ENCODE measurements around the gene SNX5. TPM values are rescaled to one million over a fixed set of nuclear protein-coding genes. Genes with fewer than 3 reads are reported as not detected.
"Not testable (repeated sequence)": the region's sequence is repeated elsewhere in the genome, so short reads cannot be mapped to it uniquely, and the experiment has no call there.

Gene SNX5
- total RNA-seq, 1 donor from 2014 or later: 97.3 TPM

DNA sequence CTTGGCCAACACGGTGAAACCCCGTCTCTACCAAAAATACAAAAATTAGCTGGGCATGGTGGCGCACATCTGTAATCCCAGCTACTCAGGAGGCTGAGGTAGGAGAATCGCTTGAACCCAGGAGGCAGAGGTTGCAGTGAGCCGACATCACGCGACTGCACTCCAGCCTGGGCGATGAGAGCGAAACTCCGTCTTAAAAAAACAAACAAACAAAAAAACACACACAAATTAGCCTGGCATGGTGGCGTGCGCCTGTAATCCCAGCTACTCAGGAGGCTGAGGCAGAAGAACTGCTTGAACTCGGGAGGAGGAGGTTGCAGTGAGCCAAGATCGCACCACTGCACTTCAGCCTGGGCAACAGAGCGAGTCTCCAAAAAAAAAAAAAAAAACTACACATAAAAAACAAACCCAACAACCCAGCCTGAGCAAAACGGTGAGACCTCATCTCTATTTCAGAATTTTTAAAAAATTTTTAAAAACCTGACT, 8.2 kb downstream of the SNX5 start:
- DNase-seq: not testable (repeated sequence)

DNA sequence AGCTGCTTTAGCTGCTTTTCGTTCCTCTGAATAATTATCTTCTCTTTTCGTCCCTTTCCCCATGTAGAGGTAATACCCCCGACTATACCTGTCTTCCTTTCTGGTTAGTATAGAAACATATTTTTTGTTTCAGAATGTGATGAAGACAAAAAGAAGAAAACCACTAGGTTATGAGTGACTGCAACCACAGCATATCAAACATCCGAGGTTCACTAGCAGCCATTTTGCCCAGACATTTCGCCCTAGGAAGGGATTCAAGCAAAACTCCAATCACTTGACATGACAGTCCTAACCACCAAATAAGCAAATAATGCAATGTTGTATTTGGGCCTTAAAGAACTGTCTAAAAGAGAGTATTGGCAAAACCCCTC, 9.4 kb downstream of the SNX5 start:
- no peak for DNase-seq

DNA sequence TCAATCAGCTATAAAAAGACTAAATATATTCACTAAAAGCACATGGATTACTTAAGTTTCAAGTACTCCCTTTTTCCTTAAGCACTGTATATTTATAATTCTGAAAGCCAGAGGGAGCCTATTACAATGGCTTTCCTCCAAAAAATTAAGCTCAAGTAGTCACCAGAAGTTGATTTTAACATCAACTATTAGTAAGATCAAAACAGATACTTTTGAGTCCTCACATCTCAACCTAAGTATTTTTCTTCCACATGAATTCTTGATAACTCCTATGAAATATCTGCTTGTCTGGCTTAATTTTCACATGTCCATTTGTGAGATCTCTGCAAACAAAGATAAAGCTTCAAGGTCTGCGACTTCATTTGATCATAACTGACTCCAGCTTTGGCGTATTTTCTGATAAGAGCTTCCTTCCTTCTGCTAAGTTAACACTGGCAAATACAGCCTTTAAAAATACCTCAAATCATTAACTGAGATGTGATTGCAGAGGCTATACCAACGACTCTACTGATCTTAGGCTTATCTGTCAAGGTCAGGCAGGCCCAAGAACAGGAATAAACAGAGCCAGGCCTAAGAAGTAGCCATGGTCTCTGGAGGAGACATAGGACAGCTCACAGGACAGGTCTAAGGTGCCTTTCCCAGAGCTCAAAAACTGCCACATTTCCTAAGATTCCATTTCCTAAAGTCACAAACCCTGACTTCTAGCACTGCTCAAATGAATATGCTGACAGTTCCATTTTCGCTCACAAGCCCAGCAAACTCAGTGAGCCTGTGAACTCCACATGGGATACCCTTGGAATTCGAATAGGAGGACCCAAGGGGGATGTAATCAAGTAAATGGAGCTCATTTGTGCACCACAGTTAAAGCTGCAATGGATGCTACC, 10.0 kb downstream of the SNX5 start:
- no peak for DNase-seq

DNA sequence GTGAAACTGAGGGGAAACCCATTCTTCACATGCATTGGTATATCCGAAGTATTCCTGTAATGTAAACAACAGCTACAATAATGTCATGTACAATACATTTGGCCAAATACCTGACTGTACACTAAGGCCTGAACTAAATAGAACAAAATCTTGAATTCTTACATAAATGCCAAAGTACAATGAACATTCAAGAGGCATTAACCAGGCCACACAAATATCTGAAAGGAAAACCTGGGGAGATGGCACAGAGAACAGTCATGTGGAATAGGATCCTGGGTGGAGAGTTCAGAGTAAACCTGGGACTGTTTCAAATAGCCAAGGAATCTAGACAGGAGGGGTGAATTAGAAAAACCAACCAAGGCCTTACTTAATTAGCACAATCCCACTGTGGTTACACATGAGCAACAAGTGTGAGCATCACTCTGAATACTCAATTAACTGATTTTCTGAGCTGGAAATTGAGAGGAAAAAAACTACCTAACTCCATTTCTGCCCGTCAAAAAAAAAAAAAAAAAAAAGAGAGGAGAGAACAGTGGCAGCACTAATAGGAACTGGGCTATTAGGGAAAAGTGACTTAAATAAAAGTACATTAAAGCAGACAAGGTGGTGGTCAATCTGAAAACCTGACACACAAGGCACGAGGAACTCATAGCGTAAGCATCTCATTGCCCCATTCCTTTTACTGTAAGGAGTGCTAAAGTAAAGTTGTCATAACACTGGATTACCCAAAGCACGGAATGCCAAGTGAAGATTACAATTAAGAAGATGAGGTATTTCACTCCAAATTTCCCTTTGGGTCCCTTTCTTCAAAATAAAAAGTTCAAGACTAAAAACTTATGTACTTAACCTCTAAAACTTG, 10.9 kb downstream of the SNX5 start:
- DNase-seq: no peak

DNA sequence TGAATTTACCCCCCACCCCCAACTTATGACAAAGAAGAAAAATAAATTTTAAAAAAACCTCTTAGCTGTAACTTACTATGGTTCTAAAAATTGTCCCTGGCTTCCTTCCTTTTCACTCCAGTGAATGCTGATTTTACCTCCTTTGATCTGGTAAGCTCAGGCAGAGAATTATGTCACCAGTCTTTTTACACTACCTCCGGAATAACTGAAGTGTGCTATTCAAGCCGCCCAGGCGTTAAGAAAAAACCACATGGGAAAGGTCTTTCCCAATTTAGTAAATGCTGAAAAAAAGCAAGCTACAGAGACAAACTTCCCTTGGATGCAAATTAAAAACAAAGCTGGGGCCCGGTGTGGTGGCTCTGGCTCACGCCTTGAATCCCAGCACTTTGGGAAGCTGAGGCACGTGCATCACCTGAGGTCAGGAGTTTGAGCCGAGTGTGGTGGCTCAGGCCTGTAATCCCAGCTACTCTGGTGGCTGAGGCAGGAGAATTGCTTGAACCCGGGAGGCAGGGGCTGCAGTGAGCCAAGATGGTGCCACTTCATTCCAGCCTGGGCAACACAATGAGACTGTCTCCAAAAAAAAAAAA, 12.4 kb downstream of the SNX5 start:
- DNase-seq: no peak

DNA sequence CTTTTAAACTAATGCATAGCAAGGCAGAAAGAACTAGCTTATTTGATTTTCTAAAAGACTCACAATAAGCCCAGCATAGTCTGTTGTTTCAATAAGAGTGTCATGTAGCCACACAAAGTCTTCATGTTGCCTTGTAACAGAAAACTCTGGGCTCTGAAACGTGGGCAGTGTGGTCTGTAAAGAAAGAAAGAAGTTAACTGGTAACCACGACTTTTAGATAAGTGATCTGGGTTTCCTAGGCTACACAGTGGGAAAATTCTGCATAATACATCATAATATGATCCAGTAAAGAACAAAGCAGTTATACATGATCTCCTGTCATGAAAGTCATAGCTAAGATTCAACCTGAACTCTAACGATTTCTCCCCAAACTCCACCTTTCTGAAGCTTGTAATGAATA, 13.3 kb downstream of the SNX5 start:
- DNase-seq: no peak

DNA sequence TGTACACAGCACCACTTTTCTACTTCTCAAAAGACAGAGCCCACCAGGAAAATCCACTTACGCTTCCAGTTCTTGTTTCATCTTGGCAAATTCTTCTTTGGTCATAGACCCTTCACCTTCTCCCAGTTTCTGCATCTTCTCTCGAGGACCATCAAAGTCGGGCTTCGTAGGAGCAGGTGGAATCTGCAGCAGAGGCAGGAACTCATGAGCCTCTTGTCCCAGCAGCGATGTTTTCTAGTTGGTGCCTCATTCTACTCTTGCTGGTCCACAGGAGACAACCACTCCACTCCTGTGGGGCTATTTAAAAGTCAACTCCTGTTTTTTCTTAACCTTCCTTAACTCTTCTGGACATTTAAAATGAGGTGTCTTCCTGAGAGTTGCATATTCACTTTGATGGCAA, 14.7 kb downstream of the SNX5 start:
- no peak for DNase-seq

DNA sequence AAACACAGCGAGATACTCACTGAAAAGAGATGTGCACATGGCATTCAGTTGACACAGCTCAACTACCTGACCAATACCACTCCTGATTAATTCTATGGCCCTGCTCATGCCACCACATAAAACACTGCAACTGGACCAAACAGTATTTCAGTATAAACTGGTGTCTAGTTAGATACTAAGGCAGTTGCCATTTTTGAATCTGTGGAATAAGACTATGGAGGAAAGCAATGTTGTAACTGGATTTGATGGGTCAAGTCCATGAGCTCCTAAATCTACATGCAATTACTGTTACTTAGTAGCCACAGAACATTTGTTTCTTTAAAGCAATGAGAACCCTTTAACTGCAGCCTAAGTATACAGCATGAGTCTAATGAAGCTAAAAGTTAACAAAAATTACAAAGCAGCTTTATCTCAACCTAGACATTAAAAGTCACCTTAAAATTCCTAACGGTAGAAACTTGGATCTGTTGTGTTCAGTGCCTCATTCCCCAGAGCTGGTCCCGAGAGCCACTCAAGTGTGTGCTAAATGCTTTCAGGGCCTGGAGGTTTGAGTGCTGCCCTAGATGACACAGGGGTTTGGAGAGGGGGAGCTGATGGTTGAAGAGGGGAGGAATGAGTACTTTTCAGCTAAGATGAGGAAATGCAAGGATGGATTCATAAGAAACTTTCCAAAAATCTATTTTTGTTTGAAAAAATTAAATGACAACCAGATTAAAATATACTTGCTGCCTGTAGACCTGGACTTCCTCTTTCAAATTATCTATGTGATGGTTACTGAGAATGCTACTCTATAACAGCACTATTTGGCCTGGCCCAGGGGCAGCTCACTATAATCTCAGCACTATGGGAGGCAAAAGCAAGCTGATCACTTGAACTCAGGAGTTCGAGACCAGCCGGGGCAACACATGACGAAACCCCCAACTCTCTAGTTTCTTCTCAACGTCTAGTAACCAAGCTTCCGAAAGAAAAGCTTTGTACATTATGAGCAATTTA, 15.6 kb downstream of the SNX5 start:
- DNase-seq: no peak

DNA sequence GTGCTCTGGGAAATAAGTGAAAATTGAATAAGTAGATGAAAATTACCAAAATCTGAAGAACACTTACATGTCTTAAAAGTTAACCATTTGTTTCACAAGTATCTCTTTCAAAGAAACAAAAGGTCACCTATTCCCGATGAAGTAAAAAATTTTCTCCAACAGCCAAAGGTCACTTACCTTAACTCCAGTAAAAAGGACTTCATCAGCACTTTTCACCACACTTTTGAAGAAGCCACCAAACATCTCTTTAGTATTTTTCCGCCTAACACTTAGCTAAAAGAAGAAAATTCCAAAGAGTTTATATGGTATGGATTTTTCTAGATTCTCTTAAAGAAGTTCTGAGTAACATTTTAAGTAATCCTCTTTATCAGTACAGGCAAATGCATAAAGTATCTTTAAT, 17.3 kb downstream of the SNX5 start:
- no peak for DNase-seq

DNA sequence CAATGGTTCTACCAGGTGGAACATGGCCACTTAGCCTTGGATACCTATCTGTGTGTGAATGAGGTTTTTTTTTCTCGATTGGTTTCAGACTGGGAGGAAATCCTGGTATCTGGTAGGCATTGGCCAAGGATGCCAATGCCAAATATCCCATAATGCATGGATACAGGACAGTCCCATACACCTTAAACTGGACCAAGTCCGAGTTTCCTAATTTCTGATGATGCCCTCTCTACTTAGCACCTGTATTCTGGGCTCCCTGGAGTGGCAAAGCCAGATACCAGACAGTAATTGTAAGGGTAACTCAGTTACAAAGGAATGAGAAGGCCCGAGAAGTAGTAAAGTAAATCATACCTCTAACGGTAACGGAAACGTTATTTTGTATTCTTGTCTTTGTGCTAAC, 17.9 kb downstream of the SNX5 start:
- DNase-seq: no peak

DNA sequence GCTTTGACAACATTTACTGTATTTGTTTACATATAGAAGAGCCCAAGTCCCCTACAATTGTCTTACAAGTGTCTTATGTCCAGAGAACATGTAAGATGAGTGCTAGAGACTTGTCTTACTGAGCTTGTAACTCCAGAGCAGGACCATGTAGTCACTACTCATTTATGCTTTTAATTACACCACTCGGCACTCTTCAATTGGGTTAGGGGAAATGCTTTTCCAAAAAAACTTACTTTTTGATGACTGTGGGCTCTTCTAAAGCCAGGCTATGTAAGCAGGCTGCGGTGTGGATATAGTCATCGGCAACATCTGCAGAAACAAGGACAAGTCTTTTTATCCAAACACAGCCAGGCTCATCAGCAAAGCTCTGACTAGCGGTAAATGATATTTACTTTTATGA, 18.7 kb downstream of the SNX5 start:
- DNase-seq: no peak

DNA sequence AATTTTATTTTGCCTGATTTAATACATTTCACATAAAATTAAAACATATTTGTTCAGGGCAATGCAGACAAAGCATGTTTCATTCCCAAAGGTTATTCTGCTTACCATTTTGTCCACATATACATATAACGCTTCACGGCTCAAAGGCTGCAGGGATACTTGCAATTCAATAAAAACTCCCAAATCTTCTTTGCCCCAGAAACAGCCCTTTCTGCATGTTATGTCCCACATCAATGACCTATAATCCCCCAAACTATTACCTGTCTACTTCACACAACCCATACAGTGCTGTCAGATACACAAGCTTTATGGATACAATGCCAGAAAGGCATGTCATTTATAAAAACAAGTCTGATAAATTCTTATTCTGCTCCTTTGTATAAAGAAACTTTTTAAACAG, 20.2 kb downstream of the SNX5 start:
- no peak for DNase-seq

DNA sequence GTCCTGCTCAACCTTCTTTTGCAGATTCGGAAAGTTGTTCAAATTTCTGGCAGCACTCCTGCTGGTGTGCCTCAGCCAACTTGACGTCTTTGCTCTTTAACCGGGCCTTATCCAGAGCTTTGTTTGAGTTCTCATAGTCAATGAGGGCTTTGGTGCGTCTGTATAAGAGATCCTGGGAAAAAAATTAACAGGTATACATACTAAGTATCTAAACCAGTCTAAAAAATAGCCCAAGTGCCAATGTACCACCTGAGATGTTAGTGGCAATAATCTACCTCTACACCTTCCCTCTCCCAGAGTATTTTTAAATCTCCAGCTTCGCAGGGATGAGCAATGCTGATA, 21.1 kb downstream of the SNX5 start:
- DNase-seq: no peak

DNA sequence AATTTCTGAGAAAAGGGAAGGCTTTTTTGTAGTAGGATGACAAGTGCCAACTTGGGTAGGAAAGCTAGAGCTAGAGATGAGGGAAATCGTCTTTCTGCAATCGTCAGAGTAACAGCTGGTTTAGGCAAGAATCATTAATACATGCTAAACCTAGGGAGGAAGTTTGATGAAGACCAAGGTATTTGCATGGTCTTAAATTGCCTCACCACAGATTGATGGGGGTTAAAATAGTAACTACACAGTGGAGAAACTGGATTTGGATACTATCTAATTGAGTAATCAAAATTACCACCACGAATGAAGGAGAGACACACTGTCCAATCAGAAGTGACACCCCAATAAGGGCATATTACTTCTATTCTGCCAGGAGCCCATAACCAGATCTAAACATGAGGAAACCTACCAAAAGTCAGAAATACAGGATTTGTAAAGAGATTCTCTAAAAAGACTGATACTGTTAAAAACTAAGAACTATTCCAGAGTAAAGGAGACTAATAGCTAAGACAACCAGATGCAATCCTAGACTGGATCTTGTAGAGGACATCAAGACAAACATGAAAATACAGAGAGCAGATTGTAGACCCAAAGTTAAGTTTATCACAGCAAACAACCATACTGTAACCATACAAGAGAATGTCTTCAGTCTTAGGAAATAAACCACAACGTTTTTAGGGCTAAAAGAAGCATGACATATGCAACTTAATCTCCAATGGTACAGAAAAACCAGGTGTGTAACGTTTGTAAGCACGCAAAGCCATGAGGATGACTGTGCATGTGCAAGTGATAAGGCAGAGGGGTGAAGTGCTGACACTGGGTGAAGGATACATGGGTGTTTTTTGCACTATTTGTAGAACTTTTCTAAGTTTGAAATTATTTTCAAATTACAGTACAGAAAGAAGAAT, 21.8 kb downstream of the SNX5 start:
- no peak for DNase-seq

DNA sequence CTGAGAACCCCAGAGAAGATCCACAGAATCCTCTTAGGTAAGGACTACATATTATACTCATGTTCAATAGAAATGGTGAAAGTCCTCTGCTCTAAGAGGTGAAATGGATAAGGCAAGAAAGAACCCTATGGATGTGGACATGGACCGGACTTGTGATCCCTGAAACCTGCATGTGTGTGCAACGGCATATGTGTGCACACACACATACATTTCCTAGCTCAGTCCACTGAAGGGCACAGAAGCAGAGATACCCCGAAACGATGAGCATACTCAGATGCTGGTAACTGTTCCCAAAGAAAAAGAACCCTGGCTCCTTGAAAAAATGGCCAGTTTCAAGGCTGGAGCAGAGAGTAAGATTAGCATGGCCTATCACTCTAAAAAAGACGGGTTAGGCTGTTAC, 22.6 kb downstream of the SNX5 start:
- DNase-seq: no peak

DNA sequence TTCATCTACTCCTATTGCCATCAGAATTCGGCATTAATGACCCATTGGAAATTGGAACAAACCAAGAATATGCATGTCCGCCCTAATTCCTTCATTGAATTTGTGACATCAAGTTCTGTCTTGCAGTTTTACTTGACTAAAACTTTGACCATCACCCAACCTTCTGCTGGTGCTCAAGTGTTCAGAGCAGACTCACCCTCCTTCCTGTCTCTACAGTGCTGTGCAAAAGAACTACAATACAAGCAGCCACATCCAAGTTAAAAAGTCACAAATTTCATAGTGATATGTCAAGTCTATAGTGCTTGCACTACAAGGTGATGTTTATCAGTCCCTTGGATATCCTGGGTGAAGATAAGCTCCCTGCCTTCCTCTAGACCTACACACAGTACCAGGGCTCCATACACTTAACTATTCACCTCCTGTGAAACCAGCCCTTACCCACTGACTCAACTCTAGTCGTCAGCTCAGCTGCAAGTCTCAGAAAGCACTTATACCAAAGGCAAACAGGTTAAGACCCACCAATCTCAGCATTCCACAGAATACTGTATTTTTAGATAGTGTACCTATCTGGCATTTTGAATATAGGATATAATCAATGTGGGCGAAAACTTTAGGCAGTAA, 23.6 kb downstream of the SNX5 start:
- no peak for DNase-seq

DNA sequence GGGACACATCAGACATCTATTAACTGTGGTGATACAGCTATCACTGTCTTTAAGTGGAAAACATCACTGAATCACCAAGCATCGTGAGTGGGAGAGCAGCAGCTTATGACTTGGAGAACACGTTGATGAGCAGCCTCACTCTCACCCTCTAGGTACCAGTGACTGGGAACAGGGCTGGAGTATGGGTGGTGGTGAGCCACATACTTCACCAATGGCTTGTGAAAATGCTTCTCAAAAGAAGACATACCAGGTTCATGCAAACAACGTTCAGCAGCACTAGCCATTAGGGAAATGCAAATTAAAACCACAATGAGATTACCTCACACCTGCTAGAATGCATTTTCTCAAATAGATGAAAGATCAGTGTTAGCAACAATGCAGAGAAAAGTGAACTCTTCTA, 25.3 kb downstream of the SNX5 start:
- no peak for DNase-seq

DNA sequence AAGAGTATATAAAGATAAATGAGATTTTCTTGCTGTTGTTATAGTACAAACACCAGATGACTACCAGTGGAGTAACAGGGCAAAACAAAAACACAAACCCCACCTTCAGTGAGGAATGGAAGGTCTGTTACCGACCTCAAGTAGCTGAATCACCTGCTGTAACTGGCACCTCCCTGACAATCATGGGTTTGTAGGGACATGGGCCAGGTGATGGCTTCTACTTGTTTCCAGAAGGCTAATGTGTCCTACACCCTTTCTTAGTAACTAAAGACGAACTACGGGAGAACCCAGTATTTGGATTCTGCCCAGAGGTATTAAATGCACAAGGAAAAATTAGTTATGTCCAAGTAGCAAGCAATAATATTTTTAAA, 26.8 kb downstream of the SNX5 start:
- no peak for DNase-seq

DNA sequence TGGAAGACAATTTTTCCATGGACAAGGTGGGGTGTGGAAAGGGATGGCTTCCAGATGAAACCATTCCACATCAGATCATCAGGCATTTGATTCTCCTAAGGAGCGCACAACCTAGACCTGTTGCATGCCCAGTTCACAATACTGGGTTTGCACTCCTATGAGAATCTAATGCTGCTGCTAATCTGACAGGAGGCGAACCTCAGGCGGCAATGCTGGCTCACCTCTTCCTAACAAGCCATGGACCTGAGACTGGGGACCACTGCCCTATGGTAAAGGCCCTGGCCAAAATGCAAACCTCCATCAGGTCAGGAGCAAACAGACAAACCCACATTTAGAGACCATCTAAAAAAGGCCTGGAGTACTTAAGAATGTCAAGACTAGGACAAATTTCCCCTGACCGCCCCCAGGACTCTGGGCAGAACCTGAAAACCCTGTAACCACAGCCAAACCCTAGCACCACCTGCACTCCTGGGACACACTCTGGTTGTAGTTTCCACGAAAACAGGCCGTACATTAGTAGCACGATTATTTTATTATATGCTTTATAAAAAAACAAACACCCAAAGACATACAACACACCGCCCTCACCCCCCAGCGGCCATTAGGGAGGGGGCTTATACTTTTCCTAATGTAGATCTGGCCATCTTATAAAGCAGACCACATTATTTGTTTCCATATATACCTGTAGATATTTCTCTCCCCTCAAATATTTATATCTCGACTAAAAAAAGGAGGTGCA, 27.3 kb downstream of the SNX5 start:
- DNase-seq: no peak

Measured in skin of body (tissue), 2 donors.